Stimulated activated CD8-positive, alpha-beta memory T cell treated with anti-CD3 and anti-CD28 coated beads, Interleukin-7, amount 100 ng/mL, for 4 hours (primary cell): Measurements from ENCODE around the gene FUT2.

Experiments
- DNase-seq, 2 donors: peaks; one replicate each; pipeline ENCODE4 v3.0.0-alpha.2; 2020; ENCODE audit warnings: low read depth in 2 of 2

The FUT2 gene

GRCh38 chr19:48724796-48725753 lies 29.3 kb downstream of the FUT2 start:
- DNase-seq, result no peak

DNA sequence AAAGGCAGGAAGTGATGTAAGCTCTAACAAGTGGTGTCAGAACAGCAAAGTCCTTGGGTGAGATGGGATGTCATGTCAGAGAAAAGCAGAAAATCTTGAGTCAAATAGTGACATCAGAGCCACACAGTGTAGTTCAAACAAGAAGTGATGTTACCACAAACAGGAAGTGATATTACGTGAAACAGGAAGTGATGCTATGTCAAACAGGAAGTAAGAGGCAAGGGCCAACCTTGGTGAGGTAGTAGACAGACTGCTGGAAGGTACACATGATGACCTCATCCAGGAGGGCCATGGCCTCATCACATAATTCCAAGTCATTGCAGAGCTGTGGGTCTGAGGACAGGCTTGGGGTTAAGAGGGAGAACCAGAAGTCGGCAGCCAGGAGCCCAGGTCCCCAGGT lies 30.8 kb downstream of the FUT2 start:
- DNase-seq, result no peak

DNA sequence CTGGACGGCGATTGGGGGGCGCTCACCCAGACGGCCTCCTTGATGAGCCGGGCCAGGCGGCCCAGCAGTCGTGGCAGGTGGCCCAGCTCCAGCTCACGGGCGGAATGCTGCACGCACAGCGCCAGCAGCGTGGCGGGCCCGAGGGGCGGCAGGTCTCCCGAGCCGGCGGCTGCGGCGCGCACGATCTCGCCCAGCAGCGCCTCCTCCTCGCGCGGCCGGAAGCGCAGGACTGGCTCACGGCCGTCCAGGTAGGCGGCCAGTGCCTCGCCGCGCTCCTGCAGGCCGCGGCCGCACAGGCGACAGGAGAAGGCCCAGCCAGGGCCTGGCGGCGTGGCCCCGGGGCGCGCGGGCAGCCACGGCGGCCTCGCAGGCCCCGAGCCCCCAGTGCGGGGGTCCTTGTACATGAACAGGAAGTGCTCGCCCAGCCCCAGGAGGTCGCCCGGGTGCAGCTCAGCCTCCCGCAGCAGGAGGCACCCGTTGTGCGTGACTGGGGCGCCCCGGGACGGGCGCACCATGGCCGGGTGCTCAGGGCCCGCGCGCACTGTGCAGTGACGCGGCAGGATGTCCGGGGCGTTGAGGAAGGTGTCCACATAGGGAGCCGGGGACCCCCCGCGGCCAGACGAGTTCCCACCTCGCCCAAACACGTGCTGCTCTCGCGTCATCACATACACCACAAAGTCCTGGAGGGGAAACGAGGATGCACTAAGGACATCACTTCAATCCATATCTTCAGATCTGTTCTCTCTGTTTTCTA lies 33.3 kb downstream of the FUT2 start:
- DNase-seq, result no peak

DNA sequence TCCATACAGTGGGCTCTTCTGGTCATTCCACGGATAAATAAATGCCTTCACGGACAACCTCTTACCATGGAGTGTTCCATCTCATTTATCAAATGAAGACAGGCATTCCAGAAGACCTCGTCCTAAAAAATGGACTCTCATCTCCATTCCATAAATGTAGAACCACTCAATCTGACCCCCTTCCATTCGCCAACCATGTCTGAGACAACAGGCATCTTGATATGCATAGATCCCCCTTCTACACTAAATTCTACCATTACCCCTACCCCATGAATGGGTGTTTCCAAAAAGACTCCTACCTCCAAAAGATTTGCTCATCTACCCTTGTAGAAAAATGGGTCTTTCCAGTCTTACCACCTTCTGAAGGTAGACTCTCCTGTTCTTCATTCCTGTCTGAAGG lies 35.7 kb downstream of the FUT2 start:
- DNase-seq, result no peak

- no peak for DNase-seq
These were observed 38.9 kb downstream of the FUT2 start for GRCh38 chr19:48734625-48735024.

DNA sequence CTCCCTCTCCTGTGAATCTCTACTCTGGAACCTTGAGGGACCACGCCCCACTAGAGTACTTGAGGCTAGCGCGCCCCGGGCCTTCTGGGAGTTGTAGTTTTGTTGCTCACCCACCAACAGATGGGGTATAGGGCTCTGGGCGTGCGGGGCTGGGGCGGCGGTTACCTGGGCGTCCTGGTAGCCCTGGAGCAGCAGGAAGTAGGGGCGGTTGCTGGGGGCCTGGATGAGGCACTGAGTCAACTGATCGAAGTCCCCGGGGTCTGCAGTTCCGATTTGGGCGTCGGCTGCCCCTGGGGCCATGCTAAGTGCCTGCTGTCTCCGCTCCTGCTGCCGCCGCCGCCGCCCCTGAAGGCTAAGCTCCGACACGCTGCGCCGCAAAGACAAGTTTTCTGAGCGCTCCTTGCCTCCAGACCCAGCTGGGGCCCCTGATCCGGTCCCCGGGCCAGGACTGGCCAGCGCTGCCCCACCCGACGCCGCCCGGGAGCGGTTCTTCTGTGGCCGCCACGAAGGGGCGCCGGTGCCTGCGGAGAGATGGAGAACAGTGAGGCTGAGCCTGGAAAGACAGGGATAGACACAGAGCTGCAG lies 39.4 kb downstream of the FUT2 start:
- DNase-seq, result no peak

GRCh38 chr19:48737360-48737998 lies 41.7 kb downstream of the FUT2 start:
- DNase-seq, result no peak

- DNase-seq, result peak; percentile 73 to 86
These were observed 43.0 kb downstream of the FUT2 start for GRCh38 chr19:48738557-48739403.

DNA sequence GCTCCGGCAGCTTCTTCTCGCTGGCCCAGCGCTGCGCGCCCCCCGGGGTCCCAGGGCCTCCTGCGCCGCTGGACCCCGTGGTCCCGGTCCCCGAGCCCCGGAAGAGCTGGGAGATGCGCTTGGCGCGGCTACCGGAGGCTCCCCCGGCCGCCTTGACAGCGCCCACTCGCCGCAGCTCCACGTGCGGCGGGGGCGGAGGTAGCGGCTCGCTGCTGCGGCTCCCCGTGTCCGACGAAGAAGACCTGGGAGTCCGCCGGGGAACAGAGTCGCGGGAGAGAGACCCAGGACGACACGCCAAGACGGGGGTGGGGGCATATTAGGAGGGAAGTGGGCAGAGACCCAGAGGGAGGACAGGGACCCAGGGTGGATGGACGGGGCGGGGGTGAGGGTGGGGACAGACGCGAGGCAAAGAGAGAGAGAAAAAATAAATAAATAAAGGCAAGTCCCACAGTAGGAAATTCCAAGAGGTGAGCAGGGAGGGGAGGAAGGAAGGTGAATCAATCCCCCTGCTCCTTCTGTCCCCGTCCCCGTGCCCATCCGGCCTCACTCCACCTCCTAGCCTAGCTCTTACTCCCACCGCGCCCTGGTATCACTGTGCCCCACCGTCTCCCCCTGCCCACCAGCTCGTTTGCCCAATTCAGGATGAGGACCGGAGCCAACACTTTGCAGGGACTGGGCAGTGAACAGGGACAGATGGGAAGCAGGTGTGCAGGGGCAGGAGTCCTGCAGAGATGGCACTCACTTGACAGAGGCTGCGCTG lies 43.8 kb downstream of the FUT2 start:
- no peak for DNase-seq

DNA sequence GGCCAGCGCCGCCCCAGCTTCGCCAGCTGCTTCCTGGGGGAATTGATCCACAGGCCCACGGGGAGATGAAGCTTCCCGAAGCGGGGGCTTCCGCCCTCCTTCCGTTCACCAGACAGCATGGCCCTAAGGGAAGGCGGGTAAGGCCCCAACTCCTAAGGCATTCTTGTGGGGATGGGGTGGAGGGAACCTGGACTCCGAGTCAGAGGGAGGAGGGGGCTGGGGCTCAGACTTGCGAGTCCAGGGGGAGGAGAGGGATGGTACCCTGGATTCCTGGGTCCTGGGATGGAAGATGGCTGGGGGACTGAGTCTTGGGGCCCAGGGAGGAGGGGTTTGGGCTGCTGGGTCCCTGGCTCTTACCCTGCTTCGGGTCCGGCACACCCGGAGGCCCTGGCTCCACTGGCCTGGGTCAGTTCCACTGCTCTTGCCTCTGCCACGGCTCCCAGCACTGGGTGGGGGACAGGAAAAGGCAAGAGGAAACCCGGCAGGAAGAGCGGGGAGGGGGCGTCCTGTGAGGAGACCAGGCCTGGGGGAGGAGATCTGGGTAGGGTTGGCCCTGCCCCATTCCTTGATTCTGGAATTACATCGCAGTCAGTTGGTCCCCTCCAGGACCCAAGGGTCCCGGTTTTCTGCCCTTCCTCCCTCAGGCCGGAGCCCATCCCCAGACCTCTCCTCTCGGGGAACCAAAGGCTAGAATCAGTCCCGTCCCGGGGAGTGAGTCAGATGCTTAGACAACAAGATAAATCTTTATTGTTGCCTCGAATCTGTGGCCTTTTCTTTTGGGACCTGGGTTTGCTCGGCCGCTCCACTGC lies 44.6 kb downstream of the FUT2 start, which contains the start of gene RASIP1:
Gene RASIP1, minus strand, starts transcription at position 447 of the 809 bp plus-strand sequence. Its CDS starts 328 bp downstream, at position 119.
- DNase-seq, result no peak

DNA sequence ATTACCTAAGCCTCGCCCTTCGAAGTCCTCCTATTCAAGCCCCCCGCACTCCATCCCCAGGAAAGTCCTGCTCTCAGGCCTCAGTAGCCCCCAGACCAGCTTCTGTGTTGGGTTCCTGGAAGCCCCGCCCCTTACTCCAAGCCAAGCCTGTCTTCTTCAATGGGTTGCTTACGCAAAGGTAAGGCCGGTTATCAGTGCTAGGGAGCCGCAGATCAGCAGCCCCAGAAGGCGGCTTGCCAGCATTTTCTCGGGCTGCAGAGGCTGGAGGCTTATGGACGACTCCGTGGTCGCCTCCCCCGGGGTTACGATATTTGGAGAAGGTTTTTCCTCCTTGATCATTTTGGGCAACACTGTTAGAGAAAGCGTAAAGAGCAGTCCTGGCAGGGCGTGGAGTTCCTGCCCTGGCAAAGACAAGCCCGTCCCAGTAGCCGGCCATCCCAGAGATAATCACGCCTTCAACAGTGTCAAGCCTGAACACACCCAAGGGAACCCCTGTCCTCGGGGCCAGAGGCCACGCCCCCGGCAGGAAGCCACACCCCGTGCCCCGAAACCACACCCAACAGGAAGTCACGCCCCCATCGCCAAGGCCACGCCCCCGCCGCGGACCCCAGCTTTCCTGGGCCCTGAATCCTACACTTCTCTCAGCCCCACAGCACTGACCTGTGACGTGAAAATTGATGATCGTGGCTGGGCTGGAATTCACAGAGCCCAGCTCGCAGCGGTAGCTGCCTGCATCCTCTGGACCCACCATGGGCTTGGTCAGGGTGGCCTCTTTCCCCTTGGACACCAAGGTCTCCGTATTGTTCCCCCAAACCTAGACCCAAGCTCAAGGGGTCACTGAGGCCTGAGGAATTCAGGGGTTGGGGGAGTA lies 45.6 kb downstream of the FUT2 start:
- no peak for DNase-seq

DNA sequence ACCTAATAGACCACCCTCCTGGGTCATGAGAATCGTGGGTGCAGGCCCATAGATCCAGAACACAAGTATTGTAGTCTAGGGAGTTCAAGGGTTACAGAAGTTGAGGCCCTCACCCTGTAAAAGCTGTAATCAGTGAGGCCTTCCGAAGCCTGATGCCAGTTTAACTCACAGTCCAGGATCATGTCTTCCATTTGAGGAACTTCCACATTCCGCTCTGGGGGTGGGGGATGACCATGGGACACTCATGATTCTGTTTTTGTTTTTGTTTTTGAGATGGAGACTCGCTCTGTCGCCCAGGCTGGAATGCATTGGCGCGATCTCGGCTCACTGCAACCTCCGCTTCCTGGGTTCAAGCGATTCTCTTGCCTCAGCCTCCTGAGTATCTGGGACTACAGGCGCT lies 46.3 kb downstream of the FUT2 start:
- DNase-seq, result no peak

DNA sequence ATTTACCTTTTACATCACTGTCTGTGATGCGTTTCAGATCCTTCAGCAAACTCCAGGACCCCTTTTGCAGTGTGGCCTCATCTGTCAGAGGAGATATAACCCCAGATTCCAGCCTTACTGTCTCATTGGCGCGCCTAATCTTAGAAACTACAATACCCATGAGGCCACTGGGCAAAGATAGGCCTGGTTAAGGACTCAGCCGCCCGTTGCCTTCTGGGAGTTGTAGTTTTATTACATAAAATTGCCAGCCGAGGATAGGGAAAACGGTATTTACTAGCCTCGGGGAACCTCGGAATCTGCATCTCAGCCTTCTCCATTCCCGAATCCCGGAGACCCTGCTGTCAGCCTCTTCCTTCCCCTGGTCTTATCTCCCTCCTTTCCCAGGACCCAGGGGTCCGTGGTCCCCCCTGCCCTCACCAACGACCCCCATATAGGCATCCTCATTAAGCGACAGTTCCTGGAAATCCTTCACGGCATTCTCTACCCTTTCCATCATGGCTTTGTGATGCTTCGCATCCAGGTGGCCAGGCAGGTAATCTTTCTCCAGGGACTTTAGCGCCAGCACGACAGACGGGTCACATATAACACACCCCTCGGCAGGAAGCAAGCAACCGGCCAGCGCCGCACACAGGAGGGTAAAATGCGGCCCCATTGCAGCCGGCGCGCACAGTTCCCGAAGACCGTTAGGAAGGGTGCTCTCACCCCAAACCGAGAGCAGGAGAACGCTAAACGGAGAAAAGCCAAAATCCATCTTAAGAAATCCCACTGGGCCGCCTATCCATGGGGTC lies 49.6 kb downstream of the FUT2 start:
- peak in 1 of 2 donors; percentile 27 for DNase-seq

GRCh38 chr19:48746110-48746509 lies 50.3 kb downstream of the FUT2 start:
- DNase-seq, result no peak

DNA sequence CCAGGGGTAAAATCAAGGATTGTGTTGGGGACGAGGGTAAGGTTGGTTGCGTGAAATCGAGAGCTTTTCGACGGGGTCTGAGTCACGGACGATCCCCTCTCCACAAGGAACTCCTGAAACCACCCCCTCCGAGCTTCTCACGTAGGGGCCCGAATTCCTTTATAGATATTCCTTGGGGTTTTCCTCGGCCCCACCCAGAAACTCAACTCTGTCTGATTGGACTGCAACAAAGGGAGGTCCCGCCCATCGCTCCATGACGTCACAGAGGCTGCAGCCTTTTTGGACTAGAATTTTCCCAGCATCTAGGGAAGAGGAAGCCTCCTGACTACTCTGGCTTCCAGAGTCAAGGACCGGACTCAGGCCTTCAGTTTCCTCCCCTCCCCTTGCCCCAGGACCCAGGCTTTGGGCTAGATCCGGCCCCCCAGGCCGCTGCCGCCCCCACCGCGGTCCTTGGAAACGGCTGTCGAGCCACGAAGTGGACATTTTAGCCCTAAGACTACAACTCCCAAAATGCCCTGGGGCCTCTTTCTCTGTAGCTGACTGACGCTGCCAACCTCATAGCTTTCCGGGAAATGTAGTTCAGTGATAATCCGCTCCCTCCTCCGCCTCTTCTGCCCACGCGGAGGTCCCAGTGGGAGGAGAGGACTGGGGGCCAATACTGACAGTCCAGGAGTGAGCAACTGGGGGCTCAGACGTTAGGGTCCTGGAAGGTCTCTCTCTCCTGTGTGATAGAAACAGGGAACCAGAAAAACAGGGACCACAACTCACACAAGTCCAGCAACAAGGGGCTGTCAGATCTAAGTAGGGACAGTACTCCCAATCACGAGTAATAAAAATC lies 51.2 kb downstream of the FUT2 start, which contains the start of gene IZUMO1:
Gene IZUMO1, minus strand, starts transcription at position 172 of the 838 bp plus-strand sequence. CDS start 1,050 bp downstream, outside the sequence.
- peak in 1 of 2 donors; percentile 29 for DNase-seq

- no peak for DNase-seq
These were observed 53.9 kb downstream of the FUT2 start for GRCh38 chr19:48749571-48750198.
